H1 (cell line): ENCODE measurements around the gene GNAI2. TPM values are rescaled to one million over a fixed set of nuclear protein-coding genes. Genes with fewer than 3 reads are reported as not detected.

Experiments used
- CTCF ChIA-PET: fragments of 300-600 bp; sonication (Branson Sonifier 250); formaldehyde crosslinking; loops from one replicate; lab custom pipeline; 2021; ENCODE audit not compliant: partially characterized antibody; lab: Charles Lee
- POLR2A ChIA-PET: fragments of 300-600 bp; sonication (Branson Sonifier 250); formaldehyde crosslinking; loops from one replicate; lab custom pipeline; 2021; ENCODE audit warnings: inconsistent platforms; ENCODE audit not compliant: partially characterized antibody; lab: Charles Lee
- DNase-seq, 2 experiments: peaks; one replicate each; pipeline versions ENCODE4 v3.0.0 to v3.0.0-alpha.2; 2010 to 2022; ENCODE audit warnings: low spot score in 2 of 2, low read depth in 1 of 2, mixed read lengths in 1 of 2
- FAIRE-seq: peaks from 2 replicates; lab custom pipeline; 2011; peaks lifted over from hg19 to GRCh38; lab: Jason Lieb, UNC
- H2AFZ ChIP-seq: 2 replicates; pipeline ENCODE4 v1.8.1; 2012; ENCODE audit warnings: low read length, inconsistent platforms
- H2AK5ac ChIP-seq: 2 replicates; pipeline ENCODE4 v1.6.1; 2013; ENCODE audit warnings: low read depth, low read length
- H2BK120ac ChIP-seq: replicated peaks from 2 replicates; pipeline ENCODE3; 2013; ENCODE audit warnings: low read depth, low read length, inconsistent platforms
- H2BK12ac ChIP-seq: 2 replicates; pipeline ENCODE4 v1.6.1; 2013; ENCODE audit warnings: low read depth, low read length
- H2BK15ac ChIP-seq: 2 replicates; pipeline ENCODE4 v1.6.1; 2013; ENCODE audit warnings: low read length
- H2BK20ac ChIP-seq: 2 replicates; pipeline ENCODE4 v1.6.1; 2013; ENCODE audit warnings: low read length
- H2BK5ac ChIP-seq: 2 replicates; pipeline ENCODE4 v1.6.1; 2013; ENCODE audit warnings: low read depth, low read length
- H3K14ac ChIP-seq: 2 replicates; pipeline ENCODE4 v1.6.1; 2013; ENCODE audit warnings: inconsistent platforms; ENCODE audit not compliant: insufficient read length
- H3K18ac ChIP-seq: 2 replicates; pipeline ENCODE4 v1.6.1; 2013; ENCODE audit warnings: low read length; ENCODE audit errors: extremely low read depth
- H3K23ac ChIP-seq: 2 replicates; pipeline ENCODE4 v1.6.1; 2013; ENCODE audit warnings: inconsistent platforms; ENCODE audit not compliant: insufficient read length
- H3K23me2 ChIP-seq: 2 replicates; pipeline ENCODE4 v1.6.1; 2013; ENCODE audit warnings: low read depth, low read length
- H3K27ac ChIP-seq: 2 replicates; pipeline ENCODE4 v1.6.1; 2011; ENCODE audit warnings: low read depth, low read length, inconsistent platforms
- H3K27me3 ChIP-seq, 4 experiments: replicated peaks in 1 of 4; 1 replicate in 1 of 4; 2 replicates in 3 of 4; pipeline versions ENCODE4 v1.6.1 to v1.8.1; 2011 to 2013; ENCODE audit warnings: low read length in 3 of 4, mild to moderate bottlenecking in 3 of 4, inconsistent platforms in 2 of 4, mixed read lengths in 2 of 4, moderate library complexity in 1 of 4; ENCODE audit not compliant: control insufficient read depth in 3 of 4, insufficient read depth in 3 of 4; ENCODE audit errors: extremely low read depth in 1 of 4
- H3K36me3 ChIP-seq, 4 experiments: 2 replicates each; pipeline versions ENCODE4 v1.6.1 to v1.8.1; 2011 to 2013; ENCODE audit warnings: mild to moderate bottlenecking in 4 of 4, low read length in 3 of 4, moderate library complexity in 2 of 4, control low read depth in 1 of 4, inconsistent platforms in 1 of 4; ENCODE audit not compliant: insufficient read depth in 4 of 4, control insufficient read depth in 2 of 4
- H3K4ac ChIP-seq: replicated peaks from 2 replicates; pipeline ENCODE3; 2013; ENCODE audit warnings: low read length, low read depth, mixed read lengths, inconsistent platforms; ENCODE audit not compliant: insufficient read length
- H3K4me1 ChIP-seq, 4 experiments: replicated peaks in 1 of 4; 1 replicate in 1 of 4; 2 replicates in 3 of 4; pipeline versions ENCODE4 v1.6.1 to v1.8.1; 2011 to 2013; ENCODE audit warnings: low read length in 3 of 4, inconsistent platforms in 2 of 4, mixed read lengths in 1 of 4; ENCODE audit not compliant: insufficient read depth in 4 of 4, control insufficient read depth in 3 of 4
- H3K4me2 ChIP-seq, 2 experiments: 2 replicates each; pipeline versions ENCODE4 v1.6.1 to v1.8.1; 2011 to 2013; ENCODE audit warnings: low read depth in 2 of 2, low read length in 2 of 2, control low read depth in 1 of 2, inconsistent platforms in 1 of 2, mild to moderate bottlenecking in 1 of 2; ENCODE audit not compliant: insufficient read depth in 1 of 2
- H3K4me3 ChIP-seq, 4 experiments: fragments of 200-600, 300-600 bp in 1 of 4; sonication (generic), shearing (Covaris generic), sonication (Bioruptor Twin) in 1 of 4; 2 replicates each; pipeline versions ENCODE4 v1.5.1 to v1.8.1; 2011 to 2016; ENCODE audit warnings: low read length in 4 of 4, low read depth in 3 of 4, control low read depth in 2 of 4, inconsistent platforms in 2 of 4, mild to moderate bottlenecking in 2 of 4, mixed read lengths in 1 of 4, moderate library complexity in 1 of 4; ENCODE audit not compliant: insufficient read depth in 2 of 4; ENCODE audit errors: extremely low read depth in 1 of 4
- H3K56ac ChIP-seq: replicated peaks from 2 replicates; pipeline ENCODE3; 2013; ENCODE audit warnings: low read depth, mild to moderate bottlenecking, mixed read lengths, low read length, inconsistent platforms; ENCODE audit not compliant: insufficient read length
- H3K79me1 ChIP-seq: 2 replicates; pipeline ENCODE4 v1.6.1; 2013; ENCODE audit warnings: low read depth, low read length, control low read depth
- H3K79me2 ChIP-seq, 2 experiments: 2 replicates each; pipeline versions ENCODE4 v1.6.1 to v1.8.1; 2012 to 2013; ENCODE audit warnings: low read length in 2 of 2, mild to moderate bottlenecking in 2 of 2, inconsistent platforms in 1 of 2; ENCODE audit not compliant: insufficient read depth in 2 of 2, control insufficient read depth in 1 of 2
- H3K9ac ChIP-seq, 4 experiments: replicated peaks in 1 of 4; 1 replicate in 1 of 4; 2 replicates in 3 of 4; pipeline versions ENCODE4 v1.6.1 to v1.8.1; 2011 to 2013; ENCODE audit warnings: low read depth in 3 of 4, low read length in 3 of 4, control low read depth in 2 of 4, mild to moderate bottlenecking in 2 of 4, moderate library complexity in 2 of 4, inconsistent platforms in 1 of 4; ENCODE audit errors: extremely low read depth in 1 of 4
- H3K9me3 ChIP-seq, 2 experiments: 2 replicates each; pipeline versions ENCODE4 v1.6.1 to v1.8.1; 2012 to 2013; ENCODE audit warnings: mild to moderate bottlenecking in 2 of 2, moderate library complexity in 2 of 2, control low read depth in 1 of 2, inconsistent platforms in 1 of 2, low read depth in 1 of 2, low read length in 1 of 2, mixed read lengths in 1 of 2; ENCODE audit not compliant: insufficient read depth in 2 of 2
- H4K20me1 ChIP-seq, 2 experiments: replicated peaks in 1 of 2; 2 replicates each; pipeline versions ENCODE3 to v1.8.1; 2011 to 2013; ENCODE audit warnings: inconsistent platforms in 2 of 2, low read length in 2 of 2, mild to moderate bottlenecking in 1 of 2; ENCODE audit not compliant: insufficient read depth in 2 of 2, control insufficient read depth in 1 of 2
- H4K5ac ChIP-seq: 2 replicates; pipeline ENCODE4 v1.6.1; 2013; ENCODE audit warnings: low read length, low read depth, mixed read lengths, inconsistent platforms; ENCODE audit not compliant: insufficient read length
- H4K8ac ChIP-seq: 2 replicates; pipeline ENCODE4 v1.8.0; 2013; ENCODE audit warnings: mild to moderate bottlenecking, moderate library complexity, low read length, inconsistent platforms; ENCODE audit not compliant: insufficient read depth; ENCODE audit errors: extremely low read depth
- H4K91ac ChIP-seq: replicated peaks from 2 replicates; pipeline ENCODE3; 2013; ENCODE audit warnings: low read length, mixed read lengths, inconsistent platforms; ENCODE audit not compliant: insufficient read length
- CHD1 ChIP-seq: IDR thresholded peaks from 2 replicates; pipeline ENCODE4 v1.6.1; 2012; ENCODE audit warnings: low read depth, low read length, improper control_type of control experiment
- CREB1 ChIP-seq: IDR thresholded peaks from 2 replicates; pipeline ENCODE4 v1.6.1; 2012; ENCODE audit warnings: inconsistent platforms
- EP300 ChIP-seq, 2 experiments: IDR thresholded peaks; 1 replicate in 1 of 2; 2 replicates in 1 of 2; pipeline ENCODE4 v1.6.1; 2011 to 2012; ENCODE audit warnings: low read depth in 2 of 2, low read length in 2 of 2, mild to moderate bottlenecking in 2 of 2, borderline replicate concordance in 1 of 2, inconsistent platforms in 1 of 2, moderate library complexity in 1 of 2
- JUND ChIP-seq: IDR thresholded peaks from 2 replicates; pipeline ENCODE4 v1.6.1; 2011; ENCODE audit warnings: mild to moderate bottlenecking, improper control_type of control experiment, low read length
- MAFK ChIP-seq: IDR thresholded peaks from 2 replicates; pipeline ENCODE4 v1.6.1; 2012; ENCODE audit warnings: low read depth, mild to moderate bottlenecking, improper control_type of control experiment, low read length
- NRF1 ChIP-seq: IDR thresholded peaks from 2 replicates; pipeline ENCODE4 v1.6.1; 2011; ENCODE audit warnings: mild to moderate bottlenecking, low read depth, low read length, improper control_type of control experiment
- POLR2A ChIP-seq, 2 experiments: IDR thresholded peaks; 1 replicate in 1 of 2; 2 replicates in 1 of 2; pipeline ENCODE4 v1.6.1; 2011; ENCODE audit warnings: low read depth in 2 of 2, low read length in 2 of 2, mild to moderate bottlenecking in 2 of 2; ENCODE audit errors: control extremely low read depth in 1 of 2
- RBBP5 ChIP-seq: IDR thresholded peaks from 2 replicates; pipeline ENCODE4 v1.7.1; 2012; ENCODE audit warnings: low read depth, mild to moderate bottlenecking, inconsistent platforms, low read length, moderate library complexity, borderline replicate concordance
- RFX5 ChIP-seq: IDR thresholded peaks from 2 replicates; pipeline ENCODE4 v1.6.1; 2011; ENCODE audit warnings: low read depth, low read length, improper control_type of control experiment, borderline replicate concordance
- RNF2 ChIP-seq: fragments of 200-900, 300-1000 bp; sonication (generic); IDR thresholded peaks from 2 replicates; pipeline ENCODE4 v1.7.1; 2016; ENCODE audit warnings: borderline replicate concordance, low read depth, mild to moderate bottlenecking, antibody characterized with exemption, low read length; ENCODE audit not compliant: poor library complexity, severe bottlenecking; ENCODE audit errors: missing control alignments
- SP4 ChIP-seq: IDR thresholded peaks from 2 replicates; pipeline ENCODE4 v1.6.1; 2012; ENCODE audit warnings: low read length, inconsistent platforms
- TCF12 ChIP-seq: IDR thresholded peaks from 2 replicates; pipeline ENCODE4 v1.6.1; 2011; ENCODE audit warnings: low read depth, mild to moderate bottlenecking, low read length
- TEAD4 ChIP-seq: IDR thresholded peaks from 2 replicates; pipeline ENCODE4 v1.6.1; 2012; ENCODE audit warnings: low read depth, low read length, inconsistent platforms, mixed read lengths
- YY1 ChIP-seq: IDR thresholded peaks from 2 replicates; pipeline ENCODE4 v1.6.1; 2011; ENCODE audit warnings: low read depth, mild to moderate bottlenecking, low read length
- WGBS, 2 experiments: shearing (Covaris generic) in 1 of 2; methylation state at CpG; one replicate each; pipeline versions ENCODE4 v1.1.6 to v1.1.7; 2013 to 2015; ENCODE audit warnings: low lambda C conversion rate in 2 of 2, mixed read lengths in 2 of 2, inconsistent platforms in 1 of 2, low coverage in 1 of 2, missing lambda C conversion rate in 1 of 2; ENCODE audit not compliant: insufficient replicate concordance in 2 of 2, insufficient coverage in 1 of 2, insufficient read length in 1 of 2; ENCODE audit errors: extremely low coverage in 1 of 2, missing lambda C conversion rate in 1 of 2; 5-methylcytosine and 5-hydroxymethylcytosine counted together
- polyA plus RNA-seq, 7 experiments: library from polyadenylated mRNA; depleted of rRNA in 3 of 7; stranded (reverse) in 5 of 7; unstranded in 2 of 7; fragments of >200 nt in 5 of 7; fragments of 200-250 nt in 2 of 7; gene quantifications; 1 replicate in 5 of 7; 2 replicates in 1 of 7; 4 replicates in 1 of 7; pipeline versions ENCODE4 v1.2.1 to v1.2.3, GENCODE V29; 2011 to 2013; ENCODE audit warnings: missing spikeins in 2 of 7, mixed read lengths in 2 of 7
- total RNA-seq: library from RNA; stranded (reverse); fragmentation: NEBNext Ultra II Directional; extraction: Animal tissue kit (Norgen Biotek cat#: 25700); gene quantifications from 2 replicates; pipeline ENCODE4 v1.2.1, GENCODE V29; 2021
- TF ChIP-seq, protein P1 (sequence below): IDR thresholded peaks from 2 replicates; pipeline ENCODE4 v1.6.1; 2012; ENCODE audit warnings: inconsistent platforms

The GNAI2 gene
- total and polyA plus RNA-seq, 2 of the 8 experiments (the other 6 are each of a cell fraction or from before 2014, with no cell fraction given): 168 to 539 TPM

DNA sequence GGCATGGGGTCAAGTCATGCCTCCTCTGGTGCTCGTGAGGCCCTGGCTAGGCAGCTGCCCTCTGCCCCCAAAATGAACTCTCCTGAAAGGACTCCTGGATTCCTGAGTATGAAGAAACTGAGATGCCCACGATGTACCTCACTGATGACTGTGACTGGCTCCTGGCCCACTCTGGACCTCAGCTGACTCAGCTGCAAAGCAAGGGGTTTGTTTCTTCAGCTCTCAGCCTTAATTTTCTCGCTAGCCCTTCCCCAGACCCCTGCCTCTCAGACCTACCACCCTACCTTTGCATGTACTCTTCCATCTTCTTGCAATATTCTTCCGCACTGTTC is 5.2 kb upstream of the GNAI2 start:
- no peak overlapping the region for H3K23ac ChIP-seq
- no peak overlapping the region for H3K14ac ChIP-seq
- POLR2A ChIA-PET: interaction anchor here (0.8 to 6.5 kb wide), 6 partner anchors 9 to 36 kb away, joined by 3 to 41 read pairs (median 4); no protein-coding TSS in a partner anchor
- no peak overlapping the region for H2BK15ac ChIP-seq
- no peak overlapping the region for H2BK120ac ChIP-seq
- H2AK5ac ChIP-seq: no peak overlapping the region
- no peak overlapping the region for H3K4me3 ChIP-seq
- no peak overlapping the region for H3K27ac ChIP-seq
- H3K36me3 ChIP-seq: no peaks in the 10 kb centered on the region
- FAIRE-seq (no peak), DNase-seq (no peak)
- WGBS, 2 experiments: 94% methylated on average over 4 of the region's 4 CpGs; no CpG with 5 or more reads in 1 of the 2 experiments
- CTCF ChIA-PET: interaction anchor here (0.8 to 48.1 kb wide), 7 partner anchors 9 to 110 kb away, joined by 3 to 2149 read pairs (median 52); partner anchors contain the start of genes GNAI2, GNAT1, LSMEM2 and SEMA3B
- H3K4me1 ChIP-seq: peaks cover 0 to 20% (median 8%) of the 10 kb centered on the region in 4 experiments; a peak in 6 of 7 replicates
- no peak overlapping the region for H2BK12ac ChIP-seq
- no peaks in the 10 kb centered on the region for H3K9me3 ChIP-seq
- no peak overlapping the region for H2BK5ac ChIP-seq
- peaks cover 0 to 3% (median 1%) of the 10 kb centered on the region in 4 experiments; a peak in 4 of 7 replicates for H3K27me3 ChIP-seq
- H3K23me2 ChIP-seq: peaks cover 13% of the 10 kb centered on the region; the same call in 1 of the 2 replicates
- no peak overlapping the region for H4K5ac ChIP-seq
- no peak overlapping the region for H2AFZ ChIP-seq
- H3K79me1 ChIP-seq: no peaks in the 10 kb centered on the region
- H4K91ac ChIP-seq: no peak overlapping the region
- no peak overlapping the region for H3K56ac ChIP-seq
- no peak overlapping the region for H3K18ac ChIP-seq
- H3K79me2 ChIP-seq: no peaks in the 10 kb centered on the region
- no peak overlapping the region for H3K4me2 ChIP-seq
- no peak overlapping the region for H3K4ac ChIP-seq
- H4K8ac ChIP-seq: no peak overlapping the region
- no peak overlapping the region for H2BK20ac ChIP-seq
- H3K9ac ChIP-seq: no peak overlapping the region
- peaks cover 0 to 3% of the 10 kb centered on the region in 2 experiments for H4K20me1 ChIP-seq
- TF ChIP-seq RNF2 (no peak), SP4 (no peak), JUND (no peak), TCF12 (no peak), RFX5 (no peak), MAFK (no peak), YY1 (no peak), CHD1 (no peak), NRF1 (no peak), EP300 (IDR thresholded peaks at IDR 0.05; ENCODE audit: borderline replicate concordance in 1 of 2, low read depth in 2 of 2, low read length in 2 of 2) (no peak), CREB1 (no peak), RBBP5 (no peak), TEAD4 (no peak), POLR2A (IDR thresholded peaks at IDR 0.05; ENCODE audit: control extremely low read depth in 1 of 2, low read depth in 2 of 2, low read length in 2 of 2) (no peak)
- TF ChIP-seq, protein P1, sequence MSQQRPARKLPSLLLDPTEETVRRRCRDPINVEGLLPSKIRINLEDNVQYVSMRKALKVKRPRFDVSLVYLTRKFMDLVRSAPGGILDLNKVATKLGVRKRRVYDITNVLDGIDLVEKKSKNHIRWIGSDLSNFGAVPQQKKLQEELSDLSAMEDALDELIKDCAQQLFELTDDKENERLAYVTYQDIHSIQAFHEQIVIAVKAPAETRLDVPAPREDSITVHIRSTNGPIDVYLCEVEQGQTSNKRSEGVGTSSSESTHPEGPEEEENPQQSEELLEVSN: no peak
